NCI-H2171 (cell line): ENCODE data around the gene JAML.

Experiments used
- DNase-seq: peaks from one replicate; lab custom pipeline; 2025; lab: John Stamatoyannopoulos, UW

Gene JAML

GRCh38 chr11:118167906-118168305 is 56.9 kb downstream of the JAML start:
- no peak for DNase-seq

GRCh38 chr11:118167253-118167652 is 57.6 kb downstream of the JAML start:
- DNase-seq: no peak

DNA sequence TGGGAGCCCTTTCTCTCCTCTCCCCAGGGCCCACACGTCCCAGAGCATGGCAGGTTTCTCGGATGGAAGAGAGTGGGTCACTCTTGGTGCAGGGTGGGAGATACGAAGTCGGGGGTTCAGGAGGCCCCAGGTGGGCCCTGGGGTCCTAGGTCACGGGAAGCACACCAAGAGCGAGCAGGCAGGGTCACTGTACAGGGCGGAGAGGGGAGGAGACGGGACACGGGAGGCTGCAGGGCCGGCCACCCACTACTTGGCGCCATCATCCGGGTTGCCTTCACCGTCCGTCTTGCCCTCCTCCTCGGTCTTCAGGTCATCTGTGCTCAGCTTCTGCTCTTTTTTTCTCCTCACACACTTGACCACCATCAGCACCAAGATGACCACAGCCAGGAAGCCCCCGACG is 58.2 kb downstream of the JAML start:
- no peak for DNase-seq

- DNase-seq: no peak
Observed at GRCh38 chr11:118164885-118165284, 59.9 kb downstream of the JAML start.

DNA sequence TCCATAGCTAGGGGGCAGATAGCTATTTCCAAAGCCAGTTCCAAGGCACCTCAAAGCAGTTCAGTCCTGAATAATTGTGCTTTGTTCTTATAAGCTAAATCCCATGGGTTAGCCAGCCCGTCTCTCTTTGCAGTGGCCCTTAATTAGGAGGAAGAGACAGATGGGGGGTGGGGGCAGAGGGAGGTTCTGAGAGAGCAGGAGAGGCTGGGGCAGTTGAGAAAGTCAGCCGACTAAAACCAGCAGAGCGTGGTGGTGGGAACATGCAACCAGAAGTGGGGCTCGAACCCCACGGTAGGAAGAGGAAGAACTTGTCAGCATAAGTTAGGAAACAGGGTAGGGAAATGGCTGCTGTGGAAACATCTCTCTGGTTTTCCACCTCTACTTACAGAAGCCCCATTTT is 61.3 kb downstream of the JAML start:
- no peak for DNase-seq

DNA sequence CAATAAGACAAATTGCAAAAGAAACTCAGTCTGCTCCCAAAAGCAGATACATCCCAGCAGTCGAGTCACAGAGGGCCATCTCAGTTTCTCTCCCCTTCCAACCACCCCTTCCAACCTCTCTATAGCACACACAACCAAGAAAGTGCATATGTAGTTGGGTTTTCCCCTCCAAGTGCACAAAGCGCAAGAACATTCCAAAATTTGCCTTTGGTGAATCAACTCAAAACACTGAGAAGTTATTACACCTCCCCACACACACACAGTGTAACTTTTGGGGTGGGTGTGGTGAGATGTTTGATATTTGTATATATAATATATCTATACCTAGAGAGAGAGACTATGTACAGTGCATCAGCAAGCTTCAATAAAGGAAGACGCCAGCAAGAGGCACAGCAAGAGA is 62.0 kb downstream of the JAML start:
- DNase-seq: no peak

DNA sequence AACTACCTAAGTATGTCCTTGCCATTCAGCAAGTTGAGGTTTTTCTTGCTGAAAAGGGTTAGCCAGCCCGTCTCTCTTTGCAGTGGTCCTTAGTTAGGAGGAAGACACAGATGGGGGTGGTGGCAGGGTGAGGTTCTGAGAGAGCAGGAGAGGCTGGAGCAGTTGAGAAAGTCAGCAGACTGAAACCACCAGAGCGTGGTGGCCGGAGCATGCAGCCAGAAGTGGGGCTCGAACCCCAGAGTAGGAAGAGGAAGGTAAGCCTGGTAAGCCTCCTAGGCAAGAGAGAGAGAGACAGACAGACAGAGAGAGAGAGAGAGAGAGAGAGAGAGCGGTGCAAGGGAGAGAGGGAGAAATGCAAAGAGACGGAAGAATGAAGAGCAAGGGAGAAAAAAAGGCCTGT is 63.0 kb downstream of the JAML start:
- DNase-seq: no peak

- no peak for DNase-seq
Observed at GRCh38 chr11:118157186-118157895, 67.5 kb downstream of the JAML start.

- DNase-seq: peak; percentile 27
Observed at GRCh38 chr11:118156531-118157185, 68.2 kb downstream of the JAML start.

- no peak for DNase-seq
Observed at GRCh38 chr11:118155776-118156530, 68.9 kb downstream of the JAML start.

- DNase-seq: no peak
Observed at GRCh38 chr11:118154641-118155040, 70.2 kb downstream of the JAML start.

- DNase-seq: no peak
Observed at GRCh38 chr11:118153976-118154375, 70.8 kb downstream of the JAML start.

GRCh38 chr11:118153516-118153915 is 71.3 kb downstream of the JAML start:
- no peak for DNase-seq

- peak; percentile 59 for DNase-seq
Observed at GRCh38 chr11:118152552-118153471, 72.0 kb downstream of the JAML start, which contains the start of gene SCN4B. Gene SCN4B, minus strand, starts transcription at chr11:118152823. Its CDS starts 150 bp downstream, at chr11:118152673.

DNA sequence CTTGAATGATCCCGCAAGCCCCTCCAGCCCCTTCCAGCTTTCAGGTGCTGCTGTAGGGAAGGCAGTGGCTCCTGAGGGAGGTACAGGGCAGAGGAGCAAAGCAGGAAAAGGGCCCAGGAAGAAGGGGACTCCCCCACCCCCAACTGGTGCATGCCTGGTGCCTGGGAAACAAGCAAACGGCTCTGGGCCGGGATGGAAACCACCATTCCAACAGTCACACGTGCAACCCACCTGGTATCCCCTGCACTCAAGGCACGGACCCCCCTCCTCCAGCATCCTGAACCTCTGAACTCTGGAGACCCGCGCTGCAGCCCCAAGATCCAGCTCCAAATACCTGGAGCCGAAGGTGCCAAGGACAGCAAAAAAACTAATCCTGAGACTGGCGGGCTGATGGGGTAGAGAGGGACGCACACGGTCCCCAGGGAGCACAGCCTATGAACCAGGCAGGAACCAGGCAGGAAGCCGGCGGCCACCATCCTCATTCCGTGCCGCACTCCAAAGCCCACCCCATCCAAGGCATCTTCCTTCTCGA is 72.7 kb downstream of the JAML start:
- DNase-seq: no peak

- no peak for DNase-seq
Observed at GRCh38 chr11:118151431-118151830, 73.4 kb downstream of the JAML start.

GRCh38 chr11:118149493-118149892 is 75.3 kb downstream of the JAML start:
- DNase-seq: no peak

DNA sequence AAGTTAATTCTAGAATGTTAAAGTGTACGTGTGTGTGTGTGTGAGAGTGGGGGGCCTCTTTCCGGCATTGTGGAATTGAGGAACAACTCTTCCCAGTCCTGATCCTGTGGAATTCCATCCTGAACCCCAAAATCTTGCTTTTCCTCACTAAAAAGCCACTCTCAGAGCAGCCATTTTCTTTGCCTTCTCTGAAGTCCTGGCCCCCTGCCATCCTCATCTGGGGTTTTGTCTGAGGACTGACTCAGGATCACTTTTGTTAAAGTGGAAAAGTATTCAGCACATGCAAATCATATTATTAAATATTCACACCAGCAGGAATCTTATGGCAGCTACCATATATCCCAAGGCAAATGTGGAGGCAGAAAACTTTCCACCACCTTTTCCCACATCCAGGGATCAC is 76.0 kb downstream of the JAML start:
- DNase-seq: no peak

DNA sequence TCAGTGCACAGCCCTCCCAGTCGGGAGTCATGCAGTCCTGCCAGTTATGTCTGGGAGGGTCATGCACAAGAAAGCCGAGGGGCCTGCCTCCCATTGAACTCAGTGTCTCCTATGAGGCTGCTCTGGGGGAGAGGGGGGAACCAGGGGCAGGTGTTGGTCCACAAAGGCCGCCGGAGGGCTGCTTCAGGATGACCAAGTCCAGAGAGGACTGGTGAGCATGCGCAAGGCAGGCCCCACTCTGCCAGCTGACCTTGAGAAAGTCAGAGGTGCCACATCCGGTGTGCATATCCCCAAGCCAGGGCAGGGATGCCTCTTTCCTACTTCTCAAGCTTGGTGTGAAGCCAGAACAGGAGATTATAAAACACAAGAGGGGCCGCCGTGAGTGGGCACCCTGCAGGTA is 76.6 kb downstream of the JAML start:
- DNase-seq: no peak

- DNase-seq: no peak
Observed at GRCh38 chr11:118147502-118147901, 77.3 kb downstream of the JAML start.

GRCh38 chr11:118146554-118146953 is 78.3 kb downstream of the JAML start:
- DNase-seq: no peak
